Esophagus muscularis mucosa (tissue), 3 donors: Measurements from ENCODE around the gene TNS1.

Experiments used
- POLR2AphosphoS5 ChIP-seq, 2 donors: sonication (generic); formaldehyde crosslinking; IDR thresholded peaks; one replicate each; pipeline ENCODE4 v1.6.1; 2017; ENCODE audit warnings: antibody characterized with exemption in 2 of 2
- TF ChIP-seq, protein P1 (sequence below), 3 experiments: fragments of 200-600 bp in 2 of 3; fragments of 450-650 bp in 1 of 3; sonication (generic) in 2 of 3; IDR thresholded peaks; one replicate each; pipeline ENCODE4 v1.5.1; 2017 to 2019; ENCODE audit warnings: antibody characterized with exemption in 3 of 3, mild to moderate bottlenecking in 2 of 3, moderate library complexity in 1 of 3

DNA sequence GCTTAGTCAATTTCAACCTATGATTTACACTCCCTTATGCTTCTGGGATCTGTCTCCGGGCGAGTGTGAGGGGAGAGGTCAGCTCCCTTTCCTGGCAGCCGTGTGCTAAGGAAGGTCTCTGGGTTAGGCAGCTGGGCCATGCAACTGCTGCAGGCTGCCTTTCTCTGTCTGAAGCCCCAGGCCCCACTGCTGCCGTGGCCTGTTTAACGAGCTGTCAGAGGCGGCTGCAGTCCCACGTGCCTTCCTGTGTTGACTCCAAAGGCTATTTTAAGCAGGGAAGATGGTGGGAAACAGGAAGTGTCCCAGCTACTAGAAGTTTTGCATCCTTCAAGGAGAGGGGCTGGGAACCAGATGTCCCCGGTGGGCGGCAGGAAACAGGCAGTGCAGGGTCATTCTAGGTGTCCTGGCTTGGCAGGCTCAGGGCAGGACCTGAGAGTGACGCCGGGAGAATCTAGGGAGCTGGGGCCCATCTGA, 186.4 kb downstream of the TNS1 start:
- TF ChIP-seq, protein P1, sequence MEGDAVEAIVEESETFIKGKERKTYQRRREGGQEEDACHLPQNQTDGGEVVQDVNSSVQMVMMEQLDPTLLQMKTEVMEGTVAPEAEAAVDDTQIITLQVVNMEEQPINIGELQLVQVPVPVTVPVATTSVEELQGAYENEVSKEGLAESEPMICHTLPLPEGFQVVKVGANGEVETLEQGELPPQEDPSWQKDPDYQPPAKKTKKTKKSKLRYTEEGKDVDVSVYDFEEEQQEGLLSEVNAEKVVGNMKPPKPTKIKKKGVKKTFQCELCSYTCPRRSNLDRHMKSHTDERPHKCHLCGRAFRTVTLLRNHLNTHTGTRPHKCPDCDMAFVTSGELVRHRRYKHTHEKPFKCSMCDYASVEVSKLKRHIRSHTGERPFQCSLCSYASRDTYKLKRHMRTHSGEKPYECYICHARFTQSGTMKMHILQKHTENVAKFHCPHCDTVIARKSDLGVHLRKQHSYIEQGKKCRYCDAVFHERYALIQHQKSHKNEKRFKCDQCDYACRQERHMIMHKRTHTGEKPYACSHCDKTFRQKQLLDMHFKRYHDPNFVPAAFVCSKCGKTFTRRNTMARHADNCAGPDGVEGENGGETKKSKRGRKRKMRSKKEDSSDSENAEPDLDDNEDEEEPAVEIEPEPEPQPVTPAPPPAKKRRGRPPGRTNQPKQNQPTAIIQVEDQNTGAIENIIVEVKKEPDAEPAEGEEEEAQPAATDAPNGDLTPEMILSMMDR (IDR thresholded peaks at IDR 0.05) = no peak
- TF ChIP-seq POLR2AphosphoS5 (IDR thresholded peaks at IDR 0.05) = peak; percentile 57 to 77
